Measurements from ENCODE around the gene SMAD2.

DNA sequence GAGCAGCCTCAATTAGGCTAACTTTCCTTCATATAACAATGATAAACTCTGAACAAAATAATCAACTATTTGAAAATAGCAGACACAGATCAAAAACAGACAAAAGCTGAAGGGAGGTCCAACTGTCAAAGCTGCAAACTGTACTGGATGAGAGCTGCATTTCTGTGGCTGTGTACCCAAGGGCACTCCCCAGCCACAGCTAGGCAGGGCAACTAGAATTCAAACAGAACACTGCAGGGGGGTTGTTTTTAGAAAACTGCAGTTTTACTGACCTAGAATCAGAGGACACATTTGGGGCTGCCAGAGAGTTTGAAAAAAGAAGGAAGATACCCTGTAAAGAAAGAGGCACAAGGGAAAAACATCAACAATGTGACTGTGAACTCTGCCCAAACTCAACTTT lies 56.8 kb downstream of the SMAD2 start:
- TF ChIP-seq CTCF (IDR thresholded peaks at IDR 0.05; ENCODE audit: low read length) (no peak), EZH2 (IDR thresholded peaks at IDR 0.05; ENCODE audit: borderline replicate concordance, low read length) (no peak)
